ENCODE results near the gene WDR7.

WDR7 gene

DNA sequence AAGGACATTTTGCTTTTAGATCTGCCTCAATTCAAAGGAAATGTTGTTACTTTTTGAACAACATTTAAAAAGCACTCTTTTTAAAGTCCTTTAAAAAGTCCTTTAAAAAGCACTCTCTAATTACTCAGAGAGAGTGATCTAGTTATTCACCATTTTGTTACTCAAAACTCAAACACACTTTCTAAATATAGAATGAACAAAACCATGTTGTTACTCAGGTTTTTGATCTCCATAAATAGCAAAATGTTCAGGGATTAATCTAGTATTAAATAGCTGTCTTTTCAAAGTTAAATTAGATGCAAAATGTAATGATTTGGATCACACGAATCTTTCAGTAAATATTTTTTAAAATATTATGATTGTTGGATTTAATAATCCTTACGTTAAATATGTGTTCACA lies 352.2 kb downstream of the WDR7 start:
- DNase-seq = no peak

DNA sequence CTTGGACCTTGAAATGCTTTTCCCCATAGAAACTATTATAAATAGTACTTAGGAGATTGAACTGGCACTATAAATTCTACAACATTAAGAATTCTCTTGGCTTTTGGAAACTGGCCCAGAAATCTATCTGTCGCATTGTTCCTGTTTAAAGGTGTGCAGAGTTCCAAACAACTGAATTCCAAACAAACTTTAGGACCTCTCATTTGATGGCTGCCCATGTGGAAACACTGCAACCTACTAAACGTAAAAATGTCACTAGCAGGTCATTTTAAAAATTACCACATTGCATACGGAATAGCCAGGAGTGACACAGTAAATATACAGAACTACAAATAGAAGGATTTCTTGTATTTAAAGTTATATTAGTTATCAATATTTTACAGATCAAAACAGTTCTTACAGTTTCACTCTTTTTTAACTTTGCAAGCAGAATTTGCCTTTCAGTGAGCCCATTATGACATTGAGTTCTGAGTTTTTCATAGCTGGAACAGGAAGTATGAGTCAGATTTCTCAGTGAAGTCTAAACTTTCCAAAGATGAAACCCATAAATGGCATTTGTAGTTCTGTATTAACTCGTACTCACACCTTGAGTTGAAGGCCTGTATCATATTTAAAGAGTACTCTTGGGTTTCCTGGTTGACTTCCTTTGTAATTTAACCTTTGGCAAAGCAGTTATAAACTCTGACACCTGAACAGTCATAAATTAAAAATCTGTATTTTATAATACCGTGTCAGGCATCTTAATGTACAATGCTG lies 353.4 kb downstream of the WDR7 start:
- DNase-seq = peak; percentile 15

DNA sequence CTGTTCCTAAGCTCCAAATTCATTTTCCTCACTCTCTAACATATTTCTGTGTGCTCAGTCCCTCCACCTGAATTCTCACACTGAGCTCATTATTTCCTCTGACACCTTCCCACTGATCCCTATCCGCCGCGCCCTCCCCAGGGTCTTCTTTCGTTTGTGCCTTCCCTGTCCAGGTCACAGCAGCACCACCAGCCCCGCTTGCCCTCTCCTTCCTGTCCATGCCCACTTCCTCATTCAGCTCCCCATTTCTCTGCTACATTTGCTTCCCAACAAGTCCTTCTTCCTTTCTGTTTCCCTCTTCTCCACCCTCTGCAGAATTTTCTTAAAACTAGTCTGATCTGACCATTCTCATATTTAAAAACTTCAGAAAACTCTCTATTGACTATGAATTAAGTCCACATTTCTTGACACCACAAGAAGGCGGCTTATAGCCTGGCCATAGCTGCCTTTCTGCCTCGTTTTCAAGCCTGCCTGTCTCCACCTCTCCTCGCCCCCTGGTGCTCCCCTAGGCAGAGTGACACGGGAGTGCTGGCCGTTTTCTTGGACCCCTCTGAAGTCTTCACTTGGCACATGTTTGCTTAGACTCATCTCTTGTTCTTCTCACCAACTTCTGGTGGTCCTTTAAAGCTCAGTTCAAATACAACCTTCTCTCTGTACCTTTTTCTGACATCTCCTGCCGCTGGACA lies 357.0 kb downstream of the WDR7 start:
- no peak for DNase-seq

DNA sequence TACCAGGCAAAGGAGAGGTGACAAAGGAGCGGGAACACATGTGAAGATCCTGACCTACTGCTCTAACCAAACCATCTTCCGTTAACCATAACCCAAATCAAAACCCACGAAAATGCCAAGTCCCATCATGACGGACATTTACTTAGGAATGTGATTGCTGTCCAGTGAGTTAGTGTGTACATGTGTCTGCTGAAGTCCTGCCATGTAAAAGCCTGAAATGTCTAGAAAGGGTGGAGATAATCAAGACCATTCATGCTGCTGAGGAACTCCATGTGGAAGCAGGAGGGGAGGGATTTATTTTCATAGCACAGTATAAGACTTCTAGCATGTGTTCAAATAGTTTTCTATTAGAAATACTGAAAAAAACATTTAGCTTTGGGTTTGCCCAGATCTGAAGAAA lies 358.7 kb downstream of the WDR7 start:
- no peak for DNase-seq

DNA sequence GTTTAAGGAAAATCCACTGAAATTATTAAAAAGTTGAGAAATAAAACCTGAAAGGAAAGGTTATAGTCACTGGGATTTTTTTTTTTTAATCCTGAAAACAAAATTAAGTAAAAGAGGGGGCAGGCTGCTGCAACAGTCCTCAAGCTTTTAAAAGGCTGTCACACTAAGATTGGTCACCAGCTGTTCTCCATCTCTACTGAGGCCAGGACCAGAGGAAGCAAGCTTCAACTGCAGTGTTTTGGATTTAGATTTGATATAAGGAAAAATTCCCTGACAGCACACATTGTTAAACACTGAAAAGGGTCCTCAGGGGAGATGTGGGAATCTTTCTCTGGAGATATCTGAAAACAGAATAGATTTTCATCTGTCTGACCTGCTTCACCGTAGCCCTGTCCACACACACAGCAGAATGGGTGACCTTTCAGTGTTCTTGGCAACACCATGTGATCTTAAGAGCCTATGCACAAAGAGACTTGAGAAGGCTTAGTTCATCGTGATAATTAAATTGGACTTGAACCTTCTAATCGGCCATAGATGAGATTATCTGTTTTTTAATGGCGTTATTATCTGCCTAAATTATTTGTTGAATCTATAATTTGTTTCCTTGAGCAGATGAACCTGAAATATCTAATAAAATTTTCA lies 363.7 kb downstream of the WDR7 start:
- DNase-seq = no peak

DNA sequence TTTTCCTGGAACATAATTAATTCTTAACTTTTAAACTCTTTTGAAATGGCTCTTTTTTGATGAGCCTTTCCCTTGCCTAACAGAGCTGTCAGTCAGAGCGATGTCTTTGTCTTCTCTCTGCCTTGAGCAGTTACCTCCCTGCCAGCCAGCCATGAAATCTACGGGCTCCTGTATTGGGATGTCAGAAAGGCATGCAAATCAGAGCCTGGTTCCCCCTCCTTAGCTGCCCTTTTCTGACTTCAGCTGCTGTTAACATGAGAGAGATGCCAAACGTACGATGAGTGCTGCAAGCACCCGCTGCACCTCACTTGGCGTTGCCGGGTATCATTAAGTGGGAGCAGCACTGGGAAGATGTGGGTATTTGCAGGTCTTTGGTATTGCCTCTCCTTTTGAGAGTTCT lies 364.3 kb downstream of the WDR7 start:
- DNase-seq = no peak

DNA sequence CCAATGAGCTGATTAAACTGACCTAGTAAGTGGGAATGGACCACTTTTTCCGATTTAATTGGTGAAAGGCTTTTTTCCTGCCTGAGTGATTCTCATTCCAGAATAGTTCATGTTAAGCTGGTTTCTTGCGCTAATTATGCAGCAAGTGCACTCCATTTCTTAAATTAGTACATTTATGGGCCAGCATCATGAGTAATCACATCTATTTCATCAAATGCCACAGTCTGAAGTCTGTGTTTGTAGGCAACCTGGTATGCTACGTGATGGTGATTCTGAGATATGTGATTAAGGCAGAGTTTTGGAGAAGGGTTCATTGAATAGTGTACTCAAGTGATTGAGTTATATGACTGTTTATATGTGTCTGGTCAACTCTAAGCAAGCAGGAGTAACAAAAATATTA lies 367.7 kb downstream of the WDR7 start:
- no peak for DNase-seq

DNA sequence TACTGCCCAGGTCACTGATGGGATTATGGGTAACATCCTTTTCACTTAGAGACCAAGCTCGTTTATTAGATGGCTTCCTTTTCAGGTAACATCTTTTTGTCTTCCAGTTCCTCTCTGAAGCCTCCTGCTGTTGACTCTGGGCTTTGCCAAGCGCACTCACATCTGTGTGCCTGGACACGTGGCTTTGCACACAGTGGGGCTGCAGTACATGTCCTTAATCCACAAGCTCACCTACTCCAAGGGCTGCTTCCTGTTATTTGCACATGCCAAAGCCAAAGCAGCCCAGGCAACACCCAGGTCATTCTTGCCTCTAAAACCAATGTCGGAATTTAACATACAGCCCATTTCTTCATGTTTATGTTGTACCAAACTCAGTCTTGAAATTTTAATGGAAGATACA lies 371.6 kb downstream of the WDR7 start:
- no peak for DNase-seq

DNA sequence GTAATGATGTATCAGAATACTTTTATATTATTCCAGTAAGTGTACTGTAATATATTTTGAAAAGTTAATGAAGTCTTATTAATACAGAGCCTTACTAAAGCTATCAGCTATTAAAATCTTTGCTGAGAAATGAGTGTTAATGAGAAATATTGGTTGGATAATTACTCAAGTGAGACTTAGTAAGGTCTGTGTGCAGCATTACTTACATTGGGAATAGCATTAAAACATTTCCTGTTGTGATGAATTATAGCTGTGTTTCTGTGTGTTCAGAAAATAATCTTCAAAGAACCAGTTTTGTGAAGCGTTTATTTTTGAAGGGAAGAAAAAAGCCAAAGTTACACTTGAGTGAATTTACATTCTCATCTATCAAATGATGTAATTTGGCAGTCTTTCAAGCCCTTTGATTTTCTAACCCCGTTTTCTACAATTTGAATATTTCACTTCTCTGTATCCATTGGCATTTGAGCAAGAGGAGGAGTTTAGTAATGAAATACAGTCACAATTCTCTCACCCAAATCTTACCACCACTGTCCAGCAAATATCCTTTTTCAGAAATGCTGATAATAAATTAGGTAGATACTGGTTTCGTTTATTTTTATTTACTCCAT lies 372.2 kb downstream of the WDR7 start:
- no peak for DNase-seq

DNA sequence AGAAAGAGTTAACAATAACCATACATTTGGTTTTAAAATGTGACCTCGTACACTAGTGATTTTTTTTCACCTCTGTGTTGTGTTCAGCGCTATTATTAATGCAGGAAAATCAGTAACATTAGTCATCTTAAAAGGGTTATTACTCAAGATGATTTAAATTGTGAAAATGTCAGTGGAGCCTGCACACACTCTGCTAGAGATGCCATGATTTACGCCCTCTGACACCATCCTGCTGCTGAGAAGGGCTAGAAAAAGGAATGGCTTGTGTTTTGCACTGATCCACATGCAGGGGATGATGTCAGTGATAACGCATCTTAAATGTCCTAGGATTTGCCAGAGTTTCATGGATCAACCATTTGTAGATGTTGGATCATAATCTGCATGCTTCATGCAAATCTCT lies 374.4 kb downstream of the WDR7 start:
- no peak for DNase-seq

DNA sequence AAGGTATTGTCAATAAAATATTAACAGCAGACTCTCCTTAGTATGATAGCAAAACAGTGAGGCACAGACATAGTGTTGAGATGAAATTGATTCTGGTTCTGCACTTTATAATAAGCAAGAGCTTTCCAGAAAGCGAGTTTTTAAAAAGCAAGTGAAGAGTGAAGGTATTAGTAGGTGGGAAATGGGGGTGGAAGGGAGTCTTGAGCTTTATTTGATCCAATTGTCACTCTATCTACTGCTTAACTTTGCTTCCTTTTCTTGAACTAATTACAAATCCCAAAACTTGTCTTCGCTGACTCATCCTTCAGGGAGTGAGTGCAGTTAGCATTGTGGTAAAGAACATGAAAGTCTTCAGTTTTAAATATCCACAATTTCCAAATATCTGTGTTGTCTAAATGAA lies 375.2 kb downstream of the WDR7 start:
- no peak for DNase-seq

DNA sequence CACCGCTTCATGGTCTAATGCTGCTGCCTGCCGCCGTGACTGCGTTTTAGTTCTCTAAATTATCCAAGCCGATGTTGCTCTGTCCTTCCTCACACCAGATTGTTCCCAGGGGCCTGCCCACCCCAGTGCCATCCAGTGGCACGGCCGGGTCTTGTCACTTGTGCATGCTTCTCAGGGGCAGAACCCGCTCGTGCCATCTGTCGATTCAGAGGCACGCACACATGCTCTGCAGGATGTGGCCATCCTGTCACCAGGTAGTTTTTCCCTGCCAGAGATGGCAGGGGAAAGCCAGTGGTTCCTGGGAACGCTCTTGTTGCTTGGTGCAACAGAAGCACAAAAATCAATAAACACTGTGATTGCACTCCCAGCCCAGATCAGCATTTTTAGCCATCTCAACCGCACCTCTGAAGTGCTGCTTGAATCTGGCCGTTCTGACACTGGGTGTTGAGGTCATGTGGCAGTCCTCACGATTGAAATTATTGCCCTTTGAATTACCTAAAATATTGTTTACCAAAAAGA lies 376.1 kb downstream of the WDR7 start:
- no peak for DNase-seq

DNA sequence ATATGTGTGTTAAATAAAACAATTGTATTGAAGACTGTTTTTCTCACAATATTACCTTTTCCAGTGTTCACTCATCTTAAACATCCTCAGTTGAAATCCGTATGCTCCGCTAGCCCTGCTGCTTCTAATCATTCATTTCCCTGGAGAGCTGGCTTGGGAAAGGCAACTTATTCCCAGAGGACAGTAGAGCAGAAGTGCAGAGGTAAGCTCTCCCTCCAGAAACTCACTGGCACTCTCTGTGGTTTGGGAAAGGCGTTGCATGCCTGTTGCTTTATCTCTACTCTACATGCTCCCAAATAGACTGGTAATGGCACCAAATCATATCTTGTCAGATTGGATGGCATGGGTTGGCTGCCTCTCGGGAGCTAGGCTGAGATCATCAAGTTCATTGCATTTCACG lies 378.6 kb downstream of the WDR7 start:
- DNase-seq = no peak

DNA sequence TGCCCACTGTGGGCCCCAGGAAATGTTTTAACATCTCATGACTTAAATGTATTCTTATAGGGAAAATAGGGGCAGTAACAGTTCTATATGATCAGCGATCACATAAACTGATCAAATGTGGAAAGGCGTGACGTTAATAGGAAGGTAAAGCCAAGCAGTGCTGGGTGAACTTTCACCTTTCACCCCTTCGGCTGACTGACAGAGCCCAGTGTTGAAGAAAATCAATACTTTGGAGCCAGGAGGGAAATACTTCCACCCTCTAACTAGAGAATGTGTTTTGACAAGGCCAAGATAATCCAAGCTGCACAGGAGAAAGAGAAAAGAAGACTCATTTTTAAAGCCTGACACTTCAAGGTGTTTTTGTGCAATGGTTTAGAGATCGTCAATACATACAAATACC lies 379.3 kb downstream of the WDR7 start:
- DNase-seq = no peak

DNA sequence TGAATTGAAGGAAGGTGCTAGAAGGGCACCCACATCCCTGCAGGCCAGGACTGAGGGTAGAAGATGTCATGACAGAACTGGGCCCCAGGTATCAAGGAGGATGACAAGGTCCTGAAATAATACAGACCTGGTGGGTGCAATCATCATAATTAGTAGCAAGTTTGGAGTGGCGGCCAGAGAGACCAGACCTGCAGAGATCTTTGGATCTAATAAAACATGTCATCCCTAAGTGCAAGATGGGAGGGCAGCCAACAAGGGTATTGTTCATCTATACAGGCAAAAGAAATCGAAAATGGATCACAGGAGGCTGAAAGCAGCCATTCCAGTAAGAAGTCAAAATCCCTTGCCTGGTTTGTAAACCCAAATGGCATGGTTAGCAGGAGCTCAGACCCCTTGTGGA lies 384.4 kb downstream of the WDR7 start:
- DNase-seq = no peak

DNA sequence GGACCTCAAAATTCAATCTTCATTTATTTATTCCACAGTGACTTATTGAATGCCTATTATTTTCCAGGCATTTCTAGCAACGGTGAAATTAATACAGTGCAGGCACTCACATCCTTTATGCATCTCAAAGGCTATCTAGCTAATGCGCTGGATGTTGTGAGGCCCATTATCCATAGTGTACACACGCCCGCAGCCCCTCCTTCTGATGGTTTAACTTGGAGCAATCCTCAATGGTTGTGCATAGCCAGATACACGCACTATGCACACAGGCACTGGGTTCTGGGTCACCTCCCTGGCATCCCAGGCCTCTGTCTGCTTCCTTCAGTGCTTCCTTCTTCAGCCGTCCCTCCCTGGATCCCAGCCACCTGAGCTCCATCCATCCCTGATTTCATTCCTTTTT lies 387.2 kb downstream of the WDR7 start:
- no peak for DNase-seq

DNA sequence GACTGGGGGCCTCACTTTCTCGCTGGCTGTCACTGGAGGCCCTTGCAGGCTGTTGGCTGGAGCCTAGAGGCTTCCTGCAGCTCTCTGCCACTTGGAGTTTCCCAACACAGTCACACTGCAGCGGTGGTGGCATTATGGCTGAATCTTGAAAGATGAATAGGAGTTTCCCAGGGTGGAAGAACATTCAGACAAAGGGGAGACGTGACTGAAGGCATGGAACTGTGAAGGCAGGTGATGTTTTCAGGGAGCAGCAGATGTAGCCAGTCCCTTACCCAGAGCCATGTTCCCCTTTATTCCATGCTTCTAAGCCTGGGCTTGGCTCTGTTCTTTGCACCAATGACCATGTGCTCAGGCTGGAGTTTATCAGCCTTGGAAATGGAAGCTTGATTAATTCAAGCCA lies 389.0 kb downstream of the WDR7 start:
- DNase-seq = no peak

DNA sequence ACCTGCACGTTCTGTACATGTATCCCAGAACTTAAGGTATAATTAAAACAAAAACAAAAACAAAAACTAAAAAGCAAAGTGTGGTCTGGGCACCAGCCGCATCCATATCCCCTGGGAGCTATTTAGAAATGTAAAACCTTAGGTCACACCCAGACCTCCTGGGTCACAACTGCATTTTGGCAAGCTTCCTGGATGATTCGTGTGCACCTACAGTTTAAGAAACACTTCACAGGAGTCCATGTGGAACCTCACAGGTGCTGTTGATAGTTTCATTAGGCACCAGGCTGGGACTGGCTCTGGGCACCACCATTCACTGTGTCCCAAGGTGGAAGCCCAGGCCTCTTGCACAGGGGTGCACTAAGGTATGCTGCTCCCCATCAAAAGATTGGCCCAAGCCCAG lies 392.1 kb downstream of the WDR7 start:
- DNase-seq = no peak

DNA sequence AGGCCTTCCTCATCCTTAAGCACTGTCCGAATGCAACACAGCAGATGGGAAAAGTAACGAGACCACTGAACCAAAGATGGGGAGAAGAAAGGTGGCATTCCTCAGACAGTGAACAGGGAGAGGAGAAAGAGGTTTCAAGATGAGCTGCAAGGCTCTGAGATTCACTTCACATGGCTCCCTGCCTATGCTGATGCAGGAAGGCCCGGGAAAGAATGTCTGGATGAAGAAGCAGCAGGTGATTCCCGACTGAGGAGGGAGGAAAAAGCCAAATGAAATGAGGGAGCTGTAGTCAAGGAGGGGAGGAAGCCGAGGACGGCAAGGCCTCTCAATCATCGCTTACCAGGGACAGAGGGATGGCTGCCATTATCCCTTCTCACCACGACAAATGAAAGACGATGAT lies 397.2 kb downstream of the WDR7 start:
- no peak for DNase-seq

DNA sequence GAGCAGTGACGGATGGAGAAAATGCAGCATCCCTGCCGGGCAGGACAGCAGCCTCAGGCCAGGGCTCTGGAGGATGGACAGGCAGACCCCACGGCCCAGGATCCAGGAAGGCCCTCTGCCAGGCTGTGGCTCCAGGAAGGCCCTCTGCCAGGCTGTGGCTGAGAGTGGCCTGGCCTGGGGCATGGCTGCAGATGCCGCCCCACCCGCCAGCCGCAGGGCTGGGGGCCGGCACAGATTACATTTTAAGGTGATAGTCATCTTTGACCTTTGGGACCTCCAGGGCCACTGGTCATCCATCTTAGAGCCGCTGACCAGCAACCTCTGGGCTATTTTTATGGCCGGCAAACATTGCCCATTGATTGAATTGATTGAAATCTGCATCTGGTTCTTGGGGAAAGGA lies 397.7 kb downstream of the WDR7 start:
- no peak for DNase-seq

DNA sequence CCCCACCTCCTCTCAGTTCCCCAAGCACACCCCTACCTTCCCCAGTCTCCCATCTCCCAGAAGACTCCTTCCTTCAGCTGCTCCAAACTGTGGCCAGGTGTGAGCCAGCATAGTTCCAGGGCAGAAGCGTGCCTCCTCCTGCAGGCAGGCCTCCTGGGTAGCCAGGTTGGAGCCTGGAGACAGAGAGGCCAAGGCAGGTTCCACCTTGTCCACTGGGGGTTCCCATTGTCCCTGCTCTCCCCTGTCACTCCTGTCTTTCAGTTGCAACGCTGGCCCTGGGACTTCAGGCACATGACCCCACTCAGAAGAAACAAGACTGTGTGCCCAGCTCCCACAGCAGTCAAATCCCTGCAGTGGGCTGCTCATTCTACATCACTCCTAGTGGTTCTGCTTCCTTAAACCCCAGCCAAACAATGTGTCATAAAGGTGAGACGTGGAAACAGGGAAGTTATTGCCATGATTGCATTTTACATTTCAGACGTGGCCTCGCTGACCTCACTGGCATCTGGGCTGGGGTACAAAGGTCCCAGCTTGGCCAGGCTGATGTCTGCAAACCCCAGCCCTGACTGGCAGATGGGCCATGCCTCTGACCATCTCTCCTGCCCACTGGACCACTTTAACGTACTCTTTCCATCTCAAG lies 399.3 kb downstream of the WDR7 start:
- DNase-seq = no peak

DNA sequence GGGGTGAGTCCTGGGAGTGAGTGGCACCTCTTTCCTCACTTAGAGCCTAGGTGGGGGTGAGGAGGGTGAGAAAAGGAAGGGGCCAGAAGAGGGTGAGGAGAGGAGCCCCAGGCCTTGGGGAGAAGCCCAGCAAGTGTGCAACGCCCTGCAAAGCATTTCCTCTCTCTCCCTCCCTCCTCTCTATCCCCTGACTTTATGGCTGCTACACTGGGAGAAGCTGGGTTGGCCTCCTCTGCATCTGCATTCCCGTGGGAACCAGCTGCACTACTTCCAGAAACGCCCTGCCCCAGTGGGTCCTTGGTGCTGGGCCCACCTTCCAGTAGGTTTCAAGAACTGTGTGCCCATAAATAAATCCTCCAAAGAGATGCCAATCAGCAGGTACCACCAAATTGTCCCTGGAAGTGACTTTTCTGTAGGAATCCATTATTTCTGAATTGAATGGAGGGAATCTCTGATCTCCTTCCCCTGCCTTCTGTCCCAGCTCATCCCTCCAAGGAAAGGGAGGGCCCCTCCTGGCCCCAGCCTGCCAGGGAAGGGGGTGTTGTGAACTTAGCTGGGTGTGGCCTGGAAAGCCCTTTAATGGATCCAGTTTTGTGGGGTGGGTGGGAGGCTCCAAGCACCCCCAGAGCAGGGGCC lies 400.0 kb downstream of the WDR7 start:
- DNase-seq = no peak

DNA sequence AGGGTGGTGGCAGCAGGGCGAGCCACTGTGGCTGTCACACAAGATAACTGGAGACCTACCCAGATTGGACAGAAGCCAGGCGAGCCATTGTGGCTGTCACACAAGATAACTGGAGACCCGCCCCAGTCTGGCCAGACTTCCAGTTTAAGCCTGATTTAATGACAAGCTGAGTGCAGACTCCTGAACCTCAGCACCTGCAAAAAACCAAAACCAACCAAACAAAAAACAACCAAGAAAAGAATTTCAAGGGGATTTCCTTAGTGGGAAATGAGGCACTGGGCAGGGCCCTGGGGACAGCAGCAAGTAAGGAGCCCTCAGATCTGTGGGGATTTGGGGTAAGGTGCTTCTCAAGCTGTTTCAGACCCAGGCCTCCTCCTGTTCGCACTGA lies 400.5 kb downstream of the WDR7 start:
- DNase-seq = no peak
